Upper lobe of left lung (tissue), 4 donors: Measurements from ENCODE around the gene P3H2.

Experiments used
- EP300 ChIP-seq, 4 donors: sonication (generic); formaldehyde crosslinking; IDR thresholded peaks; one replicate each; pipeline ENCODE4 v1.5.1; 2017; ENCODE audit warnings: antibody characterized with exemption in 4 of 4, control low read depth in 2 of 4
- POLR2A ChIP-seq, 4 donors: fragments of 450-650 bp; IDR thresholded peaks; one replicate each; pipeline ENCODE4 v1.5.1; 2016 to 2017; ENCODE audit warnings: antibody characterized with exemption in 4 of 4, mild to moderate bottlenecking in 2 of 4
- TF ChIP-seq, protein P1 (sequence below), 6 experiments: fragments of 450-650 bp in 4 of 6; fragments of 200-600 bp in 2 of 6; sonication (generic) in 2 of 6; IDR thresholded peaks; one replicate each; pipeline ENCODE4 v1.5.1; 2016 to 2019; ENCODE audit warnings: antibody characterized with exemption in 6 of 6

DNA sequence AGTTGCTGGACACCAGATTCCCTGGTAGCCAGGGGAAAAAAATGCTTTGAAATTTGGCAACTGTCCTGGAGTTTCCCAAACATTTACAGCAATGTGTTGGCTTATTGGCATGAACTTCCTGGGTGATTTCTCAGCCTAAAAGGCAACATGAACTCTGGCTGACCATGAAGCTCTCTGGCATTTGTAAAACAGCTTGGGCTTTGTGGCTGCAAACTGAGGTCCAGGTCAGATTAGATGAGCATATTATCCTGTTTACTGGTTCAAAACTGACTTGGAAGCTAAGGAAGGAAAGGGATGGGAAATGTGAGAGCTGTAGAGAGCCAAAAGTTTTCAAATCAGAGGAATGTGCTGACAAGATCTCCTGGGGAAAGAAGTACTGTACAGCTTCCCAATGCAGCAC, 139.0 kb downstream of the P3H2 start:
- TF ChIP-seq, protein P1, sequence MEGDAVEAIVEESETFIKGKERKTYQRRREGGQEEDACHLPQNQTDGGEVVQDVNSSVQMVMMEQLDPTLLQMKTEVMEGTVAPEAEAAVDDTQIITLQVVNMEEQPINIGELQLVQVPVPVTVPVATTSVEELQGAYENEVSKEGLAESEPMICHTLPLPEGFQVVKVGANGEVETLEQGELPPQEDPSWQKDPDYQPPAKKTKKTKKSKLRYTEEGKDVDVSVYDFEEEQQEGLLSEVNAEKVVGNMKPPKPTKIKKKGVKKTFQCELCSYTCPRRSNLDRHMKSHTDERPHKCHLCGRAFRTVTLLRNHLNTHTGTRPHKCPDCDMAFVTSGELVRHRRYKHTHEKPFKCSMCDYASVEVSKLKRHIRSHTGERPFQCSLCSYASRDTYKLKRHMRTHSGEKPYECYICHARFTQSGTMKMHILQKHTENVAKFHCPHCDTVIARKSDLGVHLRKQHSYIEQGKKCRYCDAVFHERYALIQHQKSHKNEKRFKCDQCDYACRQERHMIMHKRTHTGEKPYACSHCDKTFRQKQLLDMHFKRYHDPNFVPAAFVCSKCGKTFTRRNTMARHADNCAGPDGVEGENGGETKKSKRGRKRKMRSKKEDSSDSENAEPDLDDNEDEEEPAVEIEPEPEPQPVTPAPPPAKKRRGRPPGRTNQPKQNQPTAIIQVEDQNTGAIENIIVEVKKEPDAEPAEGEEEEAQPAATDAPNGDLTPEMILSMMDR (IDR thresholded peaks at IDR 0.05): no peak
- TF ChIP-seq POLR2A (IDR thresholded peaks at IDR 0.05) (no peak), EP300 (IDR thresholded peaks at IDR 0.05) (no peak)
